GM20000 (cell line): ENCODE measurements around the gene TOB1.
A peak's percentile ranks its signal among the peaks of the same experiment; 100 is the strongest.

Experiments
- DNase-seq: peaks from one replicate; pipeline ENCODE4 v3.0.0; 2012; ENCODE audit warnings: low spot score
- TF ChIP-seq, protein P1 (sequence below): IDR thresholded peaks from 2 replicates; pipeline ENCODE4 v1.5.1; 2012; ENCODE audit warnings: mild to moderate bottlenecking, control low read depth; ENCODE audit errors: extremely low read depth, missing control alignments

TOB1 gene

DNA sequence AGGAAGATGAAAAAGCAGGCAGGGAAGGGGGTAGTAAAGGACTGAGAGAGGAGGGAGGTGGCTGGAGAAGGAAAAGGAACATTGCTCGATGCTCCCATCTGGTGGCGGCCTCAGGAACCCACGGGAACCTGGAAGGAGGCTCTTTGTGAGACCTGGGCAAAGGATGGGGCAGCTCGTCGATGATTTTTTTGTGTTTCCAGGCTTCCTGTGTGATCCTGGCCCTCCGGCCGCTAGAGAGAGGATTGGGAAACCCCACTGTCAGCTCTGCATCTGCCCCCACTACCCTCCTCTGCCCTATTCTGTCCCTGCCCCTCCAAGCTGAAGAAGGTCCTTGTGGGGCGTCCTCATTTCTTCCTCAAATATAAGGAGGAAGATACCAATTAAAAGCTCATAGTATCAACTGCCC, 24.2 kb downstream of the TOB1 start:
- TF ChIP-seq, protein P1, sequence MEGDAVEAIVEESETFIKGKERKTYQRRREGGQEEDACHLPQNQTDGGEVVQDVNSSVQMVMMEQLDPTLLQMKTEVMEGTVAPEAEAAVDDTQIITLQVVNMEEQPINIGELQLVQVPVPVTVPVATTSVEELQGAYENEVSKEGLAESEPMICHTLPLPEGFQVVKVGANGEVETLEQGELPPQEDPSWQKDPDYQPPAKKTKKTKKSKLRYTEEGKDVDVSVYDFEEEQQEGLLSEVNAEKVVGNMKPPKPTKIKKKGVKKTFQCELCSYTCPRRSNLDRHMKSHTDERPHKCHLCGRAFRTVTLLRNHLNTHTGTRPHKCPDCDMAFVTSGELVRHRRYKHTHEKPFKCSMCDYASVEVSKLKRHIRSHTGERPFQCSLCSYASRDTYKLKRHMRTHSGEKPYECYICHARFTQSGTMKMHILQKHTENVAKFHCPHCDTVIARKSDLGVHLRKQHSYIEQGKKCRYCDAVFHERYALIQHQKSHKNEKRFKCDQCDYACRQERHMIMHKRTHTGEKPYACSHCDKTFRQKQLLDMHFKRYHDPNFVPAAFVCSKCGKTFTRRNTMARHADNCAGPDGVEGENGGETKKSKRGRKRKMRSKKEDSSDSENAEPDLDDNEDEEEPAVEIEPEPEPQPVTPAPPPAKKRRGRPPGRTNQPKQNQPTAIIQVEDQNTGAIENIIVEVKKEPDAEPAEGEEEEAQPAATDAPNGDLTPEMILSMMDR: peak; percentile 79
- peak; percentile 87 for DNase-seq

- TF ChIP-seq, protein P1: no peak
- DNase-seq: no peak
These were observed 24.7 kb downstream of the TOB1 start for GRCh38 chr17:50841277-50841948.

GRCh38 chr17:50840311-50840851, 25.8 kb downstream of the TOB1 start:
- DNase-seq: no peak

DNA sequence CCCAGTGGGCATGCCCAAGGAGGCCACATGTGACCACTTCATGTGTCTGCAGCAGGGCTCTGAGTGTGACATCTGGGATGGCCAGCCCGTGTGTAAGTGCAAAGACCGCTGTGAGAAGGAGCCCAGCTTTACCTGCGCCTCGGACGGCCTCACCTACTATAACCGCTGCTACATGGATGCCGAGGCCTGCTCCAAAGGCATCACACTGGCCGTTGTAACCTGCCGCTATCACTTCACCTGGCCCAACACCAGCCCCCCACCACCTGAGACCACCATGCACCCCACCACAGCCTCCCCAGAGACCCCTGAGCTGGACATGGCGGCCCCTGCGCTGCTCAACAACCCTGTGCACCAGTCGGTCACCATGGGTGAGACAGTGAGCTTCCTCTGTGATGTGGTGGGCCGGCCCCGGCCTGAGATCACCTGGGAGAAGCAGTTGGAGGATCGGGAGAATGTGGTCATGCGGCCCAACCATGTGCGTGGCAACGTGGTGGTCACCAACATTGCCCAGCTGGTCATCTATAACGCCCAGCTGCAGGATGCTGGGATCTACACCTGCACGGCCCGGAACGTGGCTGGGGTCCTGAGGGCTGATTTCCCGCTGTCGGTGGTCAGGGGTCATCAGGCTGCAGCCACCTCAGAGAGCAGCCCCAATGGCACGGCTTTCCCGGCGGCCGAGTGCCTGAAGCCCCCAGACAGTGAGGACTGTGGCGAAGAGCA, 26.4 kb downstream of the TOB1 start:
- TF ChIP-seq, protein P1: no peak
- DNase-seq: no peak

More at GRCh38 chr17:50840311-50840851, 25.8 kb downstream of the TOB1 start:
- TF ChIP-seq, protein P1: no peak

GRCh38 chr17:50837980-50838954, 27.9 kb downstream of the TOB1 start:
- DNase-seq: no peak
- TF ChIP-seq, protein P1: no peak

- DNase-seq: no peak
- TF ChIP-seq, protein P1: no peak
These were observed 28.7 kb downstream of the TOB1 start for GRCh38 chr17:50837286-50837979.
